SK-N-SH (cell line): ENCODE results near the gene PPP2R3C. TPM values are rescaled to one million over a fixed set of nuclear protein-coding genes. Genes with fewer than 3 reads are reported as not detected.

Experiments
- CTCF ChIA-PET: fragments of 300-600, 350-600 bp; formaldehyde crosslinking; extraction: SDS; loops from one replicate; lab custom pipeline; 2021; lab: Yijun Ruan, JAX
- POLR2A ChIA-PET: fragments of 350-600 bp; sonication (Branson Sonifier 250); formaldehyde crosslinking; extraction: SDS; loops from one replicate; lab custom pipeline; 2020; ENCODE audit warnings: antibody characterized with exemption, inconsistent platforms; lab: Yijun Ruan, JAX
- DNase-seq: peaks from one replicate; pipeline ENCODE4 v3.0.0; 2012
- H2AFZ ChIP-seq: fragments of 200-600 bp; sonication (generic); 2 replicates; pipeline ENCODE4 v1.8.1; 2016; ENCODE audit warnings: antibody characterized with exemption, mild to moderate bottlenecking, low read depth
- H3F3A ChIP-seq: fragments of 200-600 bp; sonication (generic); replicated peaks from 2 replicates; pipeline ENCODE3; 2016; ENCODE audit warnings: antibody characterized with exemption, mild to moderate bottlenecking; ENCODE audit not compliant: insufficient read depth
- H3K27ac ChIP-seq, 2 experiments: fragments of 200-500 bp in 1 of 2; fragments of 200-600 bp in 1 of 2; sonication (Bioruptor generic) in 1 of 2; sonication (generic), shearing (Covaris generic) in 1 of 2; 2 replicates each; pipeline versions ENCODE4 v1.5.1 to v1.6.1; 2014 to 2016; ENCODE audit warnings: low read depth in 2 of 2, inconsistent platforms in 1 of 2, low read length in 1 of 2, mild to moderate bottlenecking in 1 of 2, mixed read lengths in 1 of 2
- H3K27me3 ChIP-seq: fragments of 200-600 bp; sonication (generic), shearing (Covaris generic); 2 replicates; pipeline ENCODE4 v1.6.1; 2016; ENCODE audit warnings: mixed run types; ENCODE audit not compliant: insufficient read depth
- H3K36me3 ChIP-seq, 2 experiments: fragments of 200-500 bp in 1 of 2; fragments of 200-600 bp in 1 of 2; sonication (Bioruptor generic) in 1 of 2; sonication (generic) in 1 of 2; replicated peaks in 1 of 2; 2 replicates each; pipeline versions ENCODE3 to v1.5.1; 2014 to 2016; ENCODE audit warnings: low read length in 1 of 2, mild to moderate bottlenecking in 1 of 2; ENCODE audit not compliant: insufficient read depth in 2 of 2, control insufficient read depth in 1 of 2
- H3K4me1 ChIP-seq, 2 experiments: fragments of 200-500 bp in 1 of 2; fragments of 200-600 bp in 1 of 2; sonication (Bioruptor generic) in 1 of 2; sonication (generic), shearing (Covaris generic) in 1 of 2; 2 replicates each; pipeline versions ENCODE4 v1.5.1 to v1.6.1; 2014 to 2016; ENCODE audit warnings: low read depth in 1 of 2, low read length in 1 of 2, mixed run types in 1 of 2; ENCODE audit not compliant: insufficient read depth in 2 of 2, control insufficient read depth in 1 of 2
- H3K4me2 ChIP-seq: fragments of 200-600 bp; sonication (generic), shearing (Covaris generic); 2 replicates; pipeline ENCODE4 v1.6.1; 2017; ENCODE audit warnings: mixed run types
- H3K4me3 ChIP-seq, 2 experiments: fragments of 200-500 bp in 1 of 2; fragments of 200-600 bp in 1 of 2; sonication (Bioruptor generic) in 1 of 2; sonication (generic), shearing (Covaris generic) in 1 of 2; 2 replicates each; pipeline versions ENCODE4 v1.5.1 to v1.8.1; 2014 to 2016; ENCODE audit warnings: low read depth in 2 of 2, inconsistent platforms in 1 of 2, low read length in 1 of 2, mild to moderate bottlenecking in 1 of 2, mixed read lengths in 1 of 2, moderate library complexity in 1 of 2
- H3K79me2 ChIP-seq: fragments of 200-600 bp; sonication (generic); 2 replicates; pipeline ENCODE4 v1.8.1; 2017; ENCODE audit warnings: mild to moderate bottlenecking; ENCODE audit not compliant: insufficient read depth
- H3K9ac ChIP-seq: fragments of 200-600 bp; sonication (generic); 2 replicates; pipeline ENCODE4 v1.6.1; 2017; ENCODE audit warnings: mixed run types
- H3K9me2 ChIP-seq: fragments of 200-600 bp; sonication (generic); 2 replicates; pipeline ENCODE4 v1.6.1; 2017; ENCODE audit warnings: mixed run types
- H3K9me3 ChIP-seq: fragments of 200-600 bp; sonication (generic); 2 replicates; pipeline ENCODE4 v1.6.1; 2017; ENCODE audit warnings: mixed run types, mild to moderate bottlenecking, moderate library complexity
- H4K20me1 ChIP-seq: fragments of 200-600 bp; sonication (generic); 2 replicates; pipeline ENCODE4 v1.6.1; 2017; ENCODE audit warnings: mild to moderate bottlenecking, mixed run types; ENCODE audit not compliant: insufficient read depth
- CHD2 ChIP-seq: fragments of 150-350 bp; IDR thresholded peaks from 2 replicates; pipeline ENCODE4 v1.6.1; 2018; ENCODE audit warnings: low read length; ENCODE audit not compliant: partially characterized antibody
- EP300 ChIP-seq, 2 experiments: IDR thresholded peaks; 2 replicates each; pipeline versions ENCODE4 v1.4.0 to v1.6.1; 2012; ENCODE audit warnings: borderline replicate concordance in 1 of 2, low read depth in 1 of 2, low read length in 1 of 2
- EZH2phosphoT487 ChIP-seq: fragments of 200-600 bp; sonication (generic); IDR thresholded peaks from 2 replicates; pipeline ENCODE4 v1.6.1; 2017; ENCODE audit warnings: low read depth, mixed run types, mild to moderate bottlenecking, antibody characterized with exemption, moderate library complexity, borderline replicate concordance
- FOXM1 ChIP-seq: IDR thresholded peaks from 2 replicates; pipeline ENCODE4 v1.4.0; 2012; ENCODE audit warnings: low read depth, mild to moderate bottlenecking
- GABPA ChIP-seq: IDR thresholded peaks from 2 replicates; pipeline ENCODE4 v1.4.0; 2012; ENCODE audit warnings: low read depth, mild to moderate bottlenecking
- GATA2 ChIP-seq: sonication (generic); formaldehyde crosslinking; IDR thresholded peaks from 2 replicates; pipeline ENCODE4 v1.5.0; 2020; ENCODE audit warnings: mild to moderate bottlenecking, missing genetic modification reagents
- JUND ChIP-seq: IDR thresholded peaks from 2 replicates; pipeline ENCODE4 v1.4.0; 2012
- MEF2A ChIP-seq: IDR thresholded peaks from 2 replicates; pipeline ENCODE4 v1.4.0; 2012; ENCODE audit warnings: low read depth, borderline replicate concordance
- MXI1 ChIP-seq: IDR thresholded peaks from 2 replicates; pipeline ENCODE4 v1.6.1; 2012; ENCODE audit warnings: mild to moderate bottlenecking, low read depth, low read length, improper control_type of control experiment
- NFIC ChIP-seq: IDR thresholded peaks from 2 replicates; pipeline ENCODE4 v1.4.0; 2012; ENCODE audit warnings: borderline replicate concordance
- NRF1 ChIP-seq: IDR thresholded peaks from 2 replicates; pipeline ENCODE4 v1.6.1; 2012; ENCODE audit warnings: low read depth, mild to moderate bottlenecking, low read length
- POLR2AphosphoS5 ChIP-seq: IDR thresholded peaks from 2 replicates; pipeline ENCODE4 v1.6.1; 2012; ENCODE audit warnings: low read depth, low read length
- RAD21 ChIP-seq: IDR thresholded peaks from 2 replicates; pipeline ENCODE4 v1.6.1; 2012; ENCODE audit warnings: mild to moderate bottlenecking, low read length
- REST ChIP-seq: IDR thresholded peaks from 2 replicates; pipeline ENCODE4 v1.6.1; 2012; ENCODE audit warnings: mild to moderate bottlenecking, low read depth, low read length, moderate library complexity
- RFX5 ChIP-seq: IDR thresholded peaks from 2 replicates; pipeline ENCODE4 v1.6.1; 2012; ENCODE audit warnings: mild to moderate bottlenecking, improper control_type of control experiment, low read length
- RXRA ChIP-seq: IDR thresholded peaks from 2 replicates; pipeline ENCODE4 v1.4.0; 2012; ENCODE audit warnings: low read depth, mild to moderate bottlenecking, borderline replicate concordance
- SIN3A ChIP-seq: IDR thresholded peaks from 2 replicates; pipeline ENCODE4 v1.6.1; 2012; ENCODE audit warnings: low read depth, mild to moderate bottlenecking, low read length, moderate library complexity, borderline replicate concordance
- SMC3 ChIP-seq: IDR thresholded peaks from 2 replicates; pipeline ENCODE4 v1.6.1; 2012; ENCODE audit warnings: low read depth, low read length, improper control_type of control experiment
- TCF12 ChIP-seq: IDR thresholded peaks from 2 replicates; pipeline ENCODE4 v1.4.0; 2012
- TEAD4 ChIP-seq: IDR thresholded peaks from 2 replicates; pipeline ENCODE4 v1.4.0; 2012; ENCODE audit warnings: mild to moderate bottlenecking, borderline replicate concordance; ENCODE audit not compliant: insufficient read depth
- YY1 ChIP-seq: IDR thresholded peaks from 2 replicates; pipeline ENCODE4 v1.4.0; 2012; ENCODE audit warnings: low read depth, mild to moderate bottlenecking
- ZBTB33 ChIP-seq: IDR thresholded peaks from 2 replicates; pipeline ENCODE4 v1.4.0; 2012; ENCODE audit warnings: low read depth, borderline replicate concordance
- WGBS: methylation state at CpG from one replicate; pipeline ENCODE4 v1.1.6; 2017; ENCODE audit warnings: low lambda C conversion rate; 5-methylcytosine and 5-hydroxymethylcytosine counted together
- polyA plus RNA-seq, 3 experiments: library from polyadenylated mRNA; depleted of rRNA; stranded (reverse); fragments of >200 nt; gene quantifications; 2 replicates each; pipeline ENCODE4 v1.2.3, GENCODE V29; 2012
- TF ChIP-seq, protein P1 (sequence below): IDR thresholded peaks from 2 replicates; pipeline ENCODE4 v1.4.0; 2012; ENCODE audit warnings: low read depth, borderline replicate concordance

The PPP2R3C gene
- polyA plus RNA-seq, 1 of the 3 experiments (the other 2 are of a cell fraction), result 6.2 TPM

DNA sequence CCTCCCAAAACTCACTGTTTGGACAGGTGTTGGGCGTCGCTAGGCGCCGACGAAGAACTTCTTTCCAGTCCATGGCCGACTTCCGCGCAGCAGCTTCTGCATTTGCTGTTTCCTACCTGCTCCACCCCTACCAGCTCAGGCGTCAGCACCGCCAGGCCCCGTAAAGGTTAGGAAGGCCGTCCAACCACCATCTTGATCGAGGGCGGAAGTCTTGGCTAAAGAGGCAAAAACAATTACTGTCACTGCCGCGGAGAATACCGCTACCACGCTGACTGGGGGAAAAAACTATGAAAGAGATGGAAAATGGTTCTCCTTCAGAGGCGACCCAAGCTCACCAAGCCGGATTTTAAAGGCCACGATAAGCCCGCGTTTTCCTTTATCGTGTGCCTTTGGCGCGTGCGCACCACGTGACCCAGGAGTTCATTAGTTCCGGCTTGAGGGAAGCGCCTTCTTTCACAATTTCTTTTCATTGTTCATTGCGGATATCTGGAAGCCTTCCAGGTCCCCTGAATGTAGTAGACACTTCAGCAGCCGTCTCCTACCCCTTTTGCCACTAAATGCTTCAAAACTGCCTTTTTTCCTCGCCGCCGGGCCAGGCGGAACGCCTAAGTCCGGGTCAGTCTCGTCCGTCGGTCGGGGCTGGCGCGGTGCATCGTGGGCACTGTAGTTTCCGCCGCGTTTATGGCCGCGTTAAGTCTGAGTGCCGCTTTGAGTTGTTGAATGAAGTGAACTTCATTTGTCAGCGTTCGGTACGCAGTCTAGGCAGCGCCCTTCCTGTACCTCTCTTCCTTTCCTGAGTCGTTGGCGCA is at the start of gene PPP2R3C, which contains the start of gene PRORP (continued):
- no peak for TF ChIP-seq TEAD4
- peak; percentile 42 for TF ChIP-seq NRF1
- TF ChIP-seq EP300 (IDR thresholded peaks at IDR 0.05; ENCODE audit: borderline replicate concordance in 1 of 2, low read depth in 1 of 2, low read length in 1 of 2), result peak in 1 of 2 experiments; percentile 50; a peak in 1 of 4 replicates
- no peak for TF ChIP-seq RXRA
- TF ChIP-seq MEF2A, result no peak
- peak; percentile 77 for TF ChIP-seq ZBTB33
- peak; percentile 92 for TF ChIP-seq YY1
- TF ChIP-seq SIN3A, result peak; percentile 66; the same call in 1 of the 2 replicates
- TF ChIP-seq RAD21, result no peak
- no peak for TF ChIP-seq FOXM1
- TF ChIP-seq EZH2phosphoT487, result no peak

GRCh38 chr14:35167496-35167895 is 45.7 kb upstream of the PPP2R3C start:
- H3K4me1 ChIP-seq, result no peaks in the 10 kb centered on the region
- H2AFZ ChIP-seq, result no peak overlapping the region
- H3K4me3 ChIP-seq, result no peak overlapping the region
- no peak overlapping the region for H3K4me2 ChIP-seq
- POLR2A ChIA-PET, result interaction anchor here (1.6 kb wide), 1 partner anchor 237 kb away, joined by 3 read pairs; the partner anchor contains the start of gene NFKBIA
- no peaks in the 10 kb centered on the region for H4K20me1 ChIP-seq
- no peak overlapping the region for H3K27ac ChIP-seq
- 87% methylated on average over 3 of the region's 3 CpGs for WGBS
- CTCF ChIA-PET, result interaction anchor here (1.1 to 1.7 kb wide), 2 partner anchors 12 to 27 kb away, joined by 3 to 4 read pairs; no protein-coding TSS in a partner anchor
- peaks cover 2 to 30% of the 10 kb centered on the region in 2 experiments for H3K36me3 ChIP-seq
- H3K79me2 ChIP-seq, result peaks cover 7% of the 10 kb centered on the region
- no peak overlapping the region for H3K9ac ChIP-seq
- H3K9me2 ChIP-seq, result no peaks in the 10 kb centered on the region
- no peaks in the 10 kb centered on the region for H3K27me3 ChIP-seq
- H3F3A ChIP-seq, result peaks cover 6% of the 10 kb centered on the region
- H3K9me3 ChIP-seq, result no peaks in the 10 kb centered on the region
- DNase-seq, result no peak
- TF ChIP-seq NFIC, result no peak
- TF ChIP-seq JUND, result no peak
- TF ChIP-seq CHD2, result no peak
- TF ChIP-seq REST, result no peak
- no peak for TF ChIP-seq MXI1
- no peak for TF ChIP-seq EP300 (IDR thresholded peaks at IDR 0.05; ENCODE audit: borderline replicate concordance in 1 of 2, low read depth in 1 of 2, low read length in 1 of 2)
- TF ChIP-seq SMC3, result no peak
- TF ChIP-seq ZBTB33, result no peak
- no peak for TF ChIP-seq POLR2AphosphoS5
- TF ChIP-seq GATA2 (CRISPR knock-in tag), result no peak
- TF ChIP-seq TEAD4, result no peak
- TF ChIP-seq, protein P1, sequence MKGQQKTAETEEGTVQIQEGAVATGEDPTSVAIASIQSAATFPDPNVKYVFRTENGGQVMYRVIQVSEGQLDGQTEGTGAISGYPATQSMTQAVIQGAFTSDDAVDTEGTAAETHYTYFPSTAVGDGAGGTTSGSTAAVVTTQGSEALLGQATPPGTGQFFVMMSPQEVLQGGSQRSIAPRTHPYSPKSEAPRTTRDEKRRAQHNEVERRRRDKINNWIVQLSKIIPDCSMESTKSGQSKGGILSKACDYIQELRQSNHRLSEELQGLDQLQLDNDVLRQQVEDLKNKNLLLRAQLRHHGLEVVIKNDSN, result no peak
- no peak for TF ChIP-seq RFX5
- no peak for TF ChIP-seq TCF12
- TF ChIP-seq GABPA, result no peak
